Stimulated activated effector memory CD8-positive, alpha-beta T cell treated with anti-CD3 and anti-CD28 coated beads, Interleukin-12 subunit alpha, Interleukin-12 subunit beta, amount 100 ng/mL, for 72 hours (primary cell): ENCODE measurements around the gene ROR1.

Source experiments
- ATAC-seq: fragments of 150-1000 bp; cut with Tn5 transposase; 2 replicates; pipeline ENCODE4 v1.10.0; 2021
- DNase-seq, 2 donors: peaks; one replicate each; pipeline ENCODE4 v3.0.0; 2021 to 2022; ENCODE audit warnings: low spot score in 2 of 2
- H3K27ac Mint-ChIP-seq: one replicate; pipeline ENCODE4 v1.8.0; 2022; ENCODE audit warnings: mild to moderate bottlenecking, mixed read lengths
- H3K36me3 Mint-ChIP-seq: one replicate; pipeline ENCODE4 v1.8.0; 2022; ENCODE audit warnings: mild to moderate bottlenecking, mixed read lengths
- H3K4me1 Mint-ChIP-seq: one replicate; pipeline ENCODE4 v1.8.0; 2022; ENCODE audit warnings: mixed read lengths
- H3K4me3 Mint-ChIP-seq: one replicate; pipeline ENCODE4 v1.8.0; 2022; ENCODE audit warnings: mild to moderate bottlenecking, mixed read lengths
- H3K9me3 Mint-ChIP-seq: one replicate; pipeline ENCODE4 v1.8.0; 2022; ENCODE audit warnings: mixed read lengths

Gene ROR1

GRCh38 chr1:63883494-63884235, 109.8 kb downstream of the ROR1 start:
- Mint-ChIP-seq H3K4me3 (no peak overlapping the region), H3K4me1 (no peaks in the 10 kb centered on the region), H3K27ac (no peak overlapping the region), H3K36me3 (no peaks in the 10 kb centered on the region), H3K9me3 (no peaks in the 10 kb centered on the region)
- DNase-seq (no peak), ATAC-seq (no peak)

GRCh38 chr1:63884486-63884885, 110.7 kb downstream of the ROR1 start:
- Mint-ChIP-seq H3K4me3 (no peak overlapping the region), H3K4me1 (no peaks in the 10 kb centered on the region), H3K9me3 (no peaks in the 10 kb centered on the region), H3K36me3 (no peaks in the 10 kb centered on the region), H3K27ac (no peak overlapping the region)
- ATAC-seq (no peak), DNase-seq (no peak)

GRCh38 chr1:63885899-63886298, 112.1 kb downstream of the ROR1 start:
- DNase-seq (no peak), ATAC-seq (no peak)
- no peaks in the 10 kb centered on the region for H3K36me3 Mint-ChIP-seq
- H3K4me3 Mint-ChIP-seq = no peak overlapping the region
- H3K9me3 Mint-ChIP-seq = no peaks in the 10 kb centered on the region
- no peak overlapping the region for H3K27ac Mint-ChIP-seq
- H3K4me1 Mint-ChIP-seq = no peaks in the 10 kb centered on the region

- Mint-ChIP-seq H3K36me3 (no peaks in the 10 kb centered on the region), H3K9me3 (no peaks in the 10 kb centered on the region), H3K27ac (no peak overlapping the region), H3K4me1 (no peaks in the 10 kb centered on the region), H3K4me3 (no peak overlapping the region)
- ATAC-seq (no peak), DNase-seq (no peak)
Observed at GRCh38 chr1:63886340-63886739, 112.5 kb downstream of the ROR1 start.

- no peaks in the 10 kb centered on the region for H3K36me3 Mint-ChIP-seq
- no peaks in the 10 kb centered on the region for H3K9me3 Mint-ChIP-seq
- DNase-seq (no peak), ATAC-seq (no peak)
- H3K27ac Mint-ChIP-seq = no peak overlapping the region
- H3K4me3 Mint-ChIP-seq = no peak overlapping the region
- H3K4me1 Mint-ChIP-seq = peaks cover 2% of the 10 kb centered on the region
Observed at GRCh38 chr1:63887809-63888208, 114.0 kb downstream of the ROR1 start.

GRCh38 chr1:63888984-63889383, 115.2 kb downstream of the ROR1 start:
- no peaks in the 10 kb centered on the region for H3K9me3 Mint-ChIP-seq
- no peak overlapping the region for H3K27ac Mint-ChIP-seq
- ATAC-seq = no peak
- DNase-seq = no peak
- H3K4me3 Mint-ChIP-seq = no peak overlapping the region
- H3K36me3 Mint-ChIP-seq = no peaks in the 10 kb centered on the region
- H3K4me1 Mint-ChIP-seq = peaks cover 7% of the 10 kb centered on the region

- H3K27ac Mint-ChIP-seq = no peak overlapping the region
- ATAC-seq = no peak
Observed at GRCh38 chr1:63890468-63890867, 116.7 kb downstream of the ROR1 start.

GRCh38 chr1:63891060-63891690, 117.4 kb downstream of the ROR1 start:
- Mint-ChIP-seq H3K36me3 (no peaks in the 10 kb centered on the region), H3K9me3 (no peaks in the 10 kb centered on the region), H3K27ac (no peak overlapping the region), H3K4me3 (no peak overlapping the region), H3K4me1 (peaks cover 7% of the 10 kb centered on the region)
- ATAC-seq = no peak
- no peak for DNase-seq

More at GRCh38 chr1:63890468-63890867, 116.7 kb downstream of the ROR1 start:
- no peaks in the 10 kb centered on the region for H3K36me3 Mint-ChIP-seq
- H3K9me3 Mint-ChIP-seq = no peaks in the 10 kb centered on the region
- no peak overlapping the region for H3K4me3 Mint-ChIP-seq
- no peak for DNase-seq
- peaks cover 7% of the 10 kb centered on the region for H3K4me1 Mint-ChIP-seq

- Mint-ChIP-seq H3K36me3 (no peaks in the 10 kb centered on the region), H3K4me3 (no peak overlapping the region), H3K9me3 (no peaks in the 10 kb centered on the region), H3K27ac (no peak overlapping the region), H3K4me1 (peaks cover 7% of the 10 kb centered on the region)
- ATAC-seq (peak; percentile 72), DNase-seq (no peak)
Observed at GRCh38 chr1:63892632-63893395, 119.0 kb downstream of the ROR1 start.

GRCh38 chr1:63893976-63894375, 120.2 kb downstream of the ROR1 start:
- ATAC-seq (no peak), DNase-seq (no peak)
- no peak overlapping the region for H3K4me3 Mint-ChIP-seq

GRCh38 chr1:63894627-63895265, 120.9 kb downstream of the ROR1 start:
- ATAC-seq (no peak), DNase-seq (no peak)
- no peaks in the 10 kb centered on the region for H3K9me3 Mint-ChIP-seq
- H3K4me1 Mint-ChIP-seq = peaks cover 7% of the 10 kb centered on the region
- H3K4me3 Mint-ChIP-seq = no peak overlapping the region
- H3K36me3 Mint-ChIP-seq = no peaks in the 10 kb centered on the region
- H3K27ac Mint-ChIP-seq = no peak overlapping the region

More at GRCh38 chr1:63893976-63894375, 120.2 kb downstream of the ROR1 start:
- H3K9me3 Mint-ChIP-seq = no peaks in the 10 kb centered on the region
- no peaks in the 10 kb centered on the region for H3K36me3 Mint-ChIP-seq
- peaks cover 7% of the 10 kb centered on the region for H3K4me1 Mint-ChIP-seq
- H3K27ac Mint-ChIP-seq = no peak overlapping the region

GRCh38 chr1:63896755-63897154, 122.9 kb downstream of the ROR1 start:
- H3K4me1 Mint-ChIP-seq = peaks cover 7% of the 10 kb centered on the region
- DNase-seq (no peak), ATAC-seq (no peak)
- no peaks in the 10 kb centered on the region for H3K9me3 Mint-ChIP-seq
- H3K4me3 Mint-ChIP-seq = no peak overlapping the region
- no peak overlapping the region for H3K27ac Mint-ChIP-seq
- H3K36me3 Mint-ChIP-seq = no peaks in the 10 kb centered on the region

GRCh38 chr1:63898428-63899196, 124.8 kb downstream of the ROR1 start:
- H3K36me3 Mint-ChIP-seq = no peaks in the 10 kb centered on the region
- H3K9me3 Mint-ChIP-seq = no peaks in the 10 kb centered on the region
- no peak for DNase-seq
- no peak overlapping the region for H3K27ac Mint-ChIP-seq
- no peak overlapping the region for H3K4me3 Mint-ChIP-seq
- H3K4me1 Mint-ChIP-seq = no peaks in the 10 kb centered on the region
- ATAC-seq = no peak

- no peaks in the 10 kb centered on the region for H3K9me3 Mint-ChIP-seq
- no peaks in the 10 kb centered on the region for H3K4me1 Mint-ChIP-seq
- H3K4me3 Mint-ChIP-seq = no peak overlapping the region
- H3K27ac Mint-ChIP-seq = no peak overlapping the region
- no peak for ATAC-seq
- no peak for DNase-seq
- no peaks in the 10 kb centered on the region for H3K36me3 Mint-ChIP-seq
Observed at GRCh38 chr1:63901094-63901493, 127.3 kb downstream of the ROR1 start.
